AG08395 (cell line): ENCODE data around the gene TMOD1.

Experiments
- DNase-seq: peaks from one replicate; pipeline ENCODE4 v3.0.0; 2012; ENCODE audit warnings: mixed read lengths, low spot score

The TMOD1 gene

GRCh38 chr9:97632985-97633858 is 131.8 kb downstream of the TMOD1 start, which contains the start of the genes NCBP1 and TSTD2:
NCBP1 (plus strand) TSS chr9:97633821; CDS start chr9:97633882, 61 bp downstream.
TSTD2 (minus strand) TSS chr9:97633368; CDS start chr9:97627562, 5,806 bp downstream.
- peak; percentile 95 for DNase-seq

DNA sequence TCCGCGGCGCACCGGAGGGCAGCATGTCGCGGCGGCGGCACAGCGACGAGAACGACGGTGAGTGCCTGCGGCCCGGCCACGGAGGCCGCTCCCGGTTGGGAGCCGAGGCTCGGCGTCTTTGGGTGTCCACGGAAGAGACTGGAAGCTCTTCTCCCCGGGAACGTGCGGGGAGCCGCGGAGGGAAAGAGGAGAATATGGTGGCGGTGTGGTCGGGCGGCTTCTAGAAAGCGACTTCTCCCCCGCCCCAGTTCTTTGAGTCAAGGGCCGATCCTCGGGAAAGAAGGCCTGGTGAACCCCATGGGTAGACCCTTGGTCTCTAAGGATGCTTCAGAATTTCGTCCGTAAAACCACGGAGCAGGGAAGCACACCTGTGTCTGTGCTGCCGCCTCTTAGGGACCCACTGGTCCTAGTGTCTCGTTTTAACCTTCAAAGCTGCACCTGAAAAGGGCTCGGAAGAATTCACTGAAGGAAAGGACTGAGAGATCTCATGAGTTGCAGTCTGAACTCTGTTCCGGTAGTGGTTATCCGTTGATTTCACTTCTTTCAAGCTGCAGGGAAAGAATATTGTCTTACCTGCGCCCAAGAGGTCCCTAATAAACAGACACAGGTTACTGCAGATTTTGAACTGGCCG is 132.5 kb downstream of the TMOD1 start:
- no peak for DNase-seq

DNA sequence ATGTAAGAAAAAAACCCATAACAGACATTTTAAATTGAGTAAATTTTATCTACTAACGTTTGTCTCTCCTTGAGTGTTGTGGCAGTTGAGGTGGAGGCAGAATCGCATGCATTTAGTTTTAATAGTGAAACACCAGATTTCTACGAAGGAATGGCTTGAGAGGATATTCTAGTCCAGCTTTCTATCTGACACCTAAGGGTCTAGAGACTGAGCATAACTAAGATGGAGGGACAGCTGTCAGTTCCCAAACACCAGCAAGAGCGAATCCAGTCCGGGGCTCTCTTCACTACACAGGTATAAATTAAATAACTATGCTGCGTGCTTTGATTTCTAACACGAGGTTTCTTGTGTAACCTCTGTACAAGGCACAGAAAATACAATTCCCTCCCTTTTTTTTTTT is 133.6 kb downstream of the TMOD1 start:
- DNase-seq = no peak

GRCh38 chr9:97636903-97637302 is 135.4 kb downstream of the TMOD1 start:
- no peak for DNase-seq

DNA sequence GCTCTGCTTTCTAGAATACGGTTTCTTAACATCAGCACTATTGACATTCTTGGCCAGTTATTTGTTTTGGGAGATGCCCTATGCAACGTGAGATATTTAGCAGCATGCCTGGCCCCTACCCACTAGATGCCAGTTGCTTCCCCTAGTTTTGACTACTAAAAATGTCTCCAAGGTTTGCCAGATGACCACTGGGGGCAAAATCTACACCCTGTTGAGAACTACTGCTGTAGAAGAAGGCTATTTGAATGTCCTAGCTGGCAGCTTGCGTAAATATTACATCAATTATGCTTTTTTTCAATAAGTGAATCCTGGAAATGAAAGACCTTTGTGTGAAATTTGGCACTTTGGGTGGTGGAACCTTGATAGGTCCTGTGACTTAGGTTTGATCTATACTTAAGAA is 137.2 kb downstream of the TMOD1 start:
- no peak for DNase-seq

DNA sequence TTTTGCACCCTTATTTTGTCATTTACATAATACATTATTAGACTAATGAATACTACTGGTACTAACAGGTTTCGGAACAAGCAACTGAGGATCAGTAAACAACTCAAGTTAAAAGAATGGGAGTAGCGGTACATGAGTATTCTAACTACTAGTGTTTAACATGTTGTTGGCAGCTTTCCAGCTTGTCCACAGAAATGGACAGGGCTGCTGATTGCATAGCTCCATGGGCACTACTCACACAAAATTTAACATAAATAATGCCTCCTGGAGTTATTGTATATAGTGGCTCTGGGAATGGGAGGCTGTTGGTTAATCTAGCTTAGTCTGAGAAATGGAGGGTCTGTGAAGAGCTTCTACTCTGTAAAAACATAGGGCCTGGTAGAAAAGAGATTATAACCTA is 138.9 kb downstream of the TMOD1 start:
- no peak for DNase-seq

- no peak for DNase-seq
These were observed 144.3 kb downstream of the TMOD1 start for GRCh38 chr9:97645720-97646119.

DNA sequence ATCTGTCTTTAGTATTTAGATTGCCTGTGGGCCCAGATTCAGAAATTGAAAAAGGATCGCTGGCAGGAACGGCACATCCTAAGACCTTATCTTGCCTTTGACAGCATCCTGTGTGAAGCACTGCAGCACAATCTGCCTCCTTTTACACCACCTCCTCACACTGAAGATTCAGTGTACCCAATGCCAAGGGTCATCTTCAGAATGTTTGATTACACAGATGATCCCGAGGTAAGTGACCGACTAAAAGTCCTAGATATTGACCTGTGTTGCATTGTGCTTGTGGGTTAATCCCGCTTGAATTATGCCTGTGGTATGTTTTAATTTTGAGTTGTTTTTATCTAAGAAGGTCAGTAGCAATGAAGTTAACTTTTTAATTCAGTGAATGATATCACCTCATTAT is 146.5 kb downstream of the TMOD1 start:
- DNase-seq = no peak
